NCI-H345 (cell line): ENCODE results near the gene PRKG1.
"Not testable (repeated sequence)": the region's sequence is repeated elsewhere in the genome, so short reads cannot be mapped to it uniquely, and the experiment has no call there.

Experiments used
- DNase-seq: peaks from one replicate; lab custom pipeline; 2025; lab: John Stamatoyannopoulos, UW

PRKG1 gene

GRCh38 chr10:52007091-52007490 is 932.8 kb downstream of the PRKG1 start:
- DNase-seq = no peak

DNA sequence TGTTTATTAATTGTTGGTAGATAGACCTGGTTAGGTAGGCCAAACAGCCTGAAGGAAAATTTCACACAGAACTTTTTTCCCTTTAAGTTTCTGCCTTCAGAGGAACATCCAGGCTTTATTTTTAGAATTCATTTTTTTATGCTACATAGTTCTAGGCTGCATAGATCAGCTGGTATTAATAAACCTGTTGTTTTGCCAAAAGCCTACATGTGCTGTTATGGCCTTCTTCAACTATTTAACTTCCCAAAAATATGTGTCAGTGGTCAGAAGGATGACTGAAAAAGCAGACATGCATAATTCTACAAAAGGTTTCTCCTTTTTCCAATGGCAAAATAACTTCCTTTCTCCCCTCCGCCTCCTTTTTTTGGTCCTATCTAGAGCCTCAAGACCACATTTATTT is 936.8 kb downstream of the PRKG1 start:
- no peak for DNase-seq

DNA sequence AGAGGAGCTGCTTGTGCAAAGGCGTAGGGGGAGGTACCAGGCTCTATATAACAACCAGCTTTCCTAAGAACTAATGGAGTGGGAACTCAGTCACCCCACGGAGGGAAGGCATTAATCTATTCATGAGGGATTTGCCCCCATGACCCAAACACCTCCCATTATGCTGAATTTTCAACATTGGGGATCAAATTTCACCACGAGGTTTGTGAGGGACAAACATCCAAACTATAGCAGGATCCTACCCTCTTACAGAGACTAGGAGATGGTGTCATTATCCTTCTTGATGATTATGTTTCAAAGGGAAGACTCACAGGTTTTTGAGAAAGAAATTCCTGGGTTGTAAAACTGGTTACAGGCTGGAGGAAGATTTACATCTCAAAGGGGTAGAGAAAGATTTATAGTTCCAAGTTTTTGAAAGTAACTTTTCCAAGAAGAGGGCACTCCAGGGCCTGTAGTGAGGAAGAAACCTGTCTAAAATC is 944.8 kb downstream of the PRKG1 start:
- no peak for DNase-seq

- no peak for DNase-seq
Measured at GRCh38 chr10:52019656-52020055, 945.4 kb downstream of the PRKG1 start.

DNA sequence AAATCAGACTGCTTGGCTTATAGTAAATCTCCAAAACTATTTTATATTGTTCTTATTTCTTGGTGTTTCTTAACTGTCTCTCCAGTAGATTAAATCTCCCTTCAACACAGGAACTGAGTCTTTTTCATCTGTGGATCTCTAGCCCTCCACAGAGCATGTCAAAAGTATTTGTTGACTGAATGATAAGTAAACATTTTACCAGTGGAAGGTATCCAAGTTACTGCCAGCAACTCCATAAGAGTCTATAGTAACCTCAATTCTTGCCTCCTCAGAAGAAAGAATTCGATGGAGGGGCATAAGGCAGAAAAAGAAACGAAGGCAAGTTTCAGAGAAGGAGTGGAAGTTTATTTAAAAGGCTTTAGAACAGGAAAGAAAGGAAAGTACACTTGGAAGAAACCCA is 945.9 kb downstream of the PRKG1 start:
- no peak for DNase-seq

GRCh38 chr10:52020702-52021101 is 946.4 kb downstream of the PRKG1 start:
- DNase-seq = no peak

DNA sequence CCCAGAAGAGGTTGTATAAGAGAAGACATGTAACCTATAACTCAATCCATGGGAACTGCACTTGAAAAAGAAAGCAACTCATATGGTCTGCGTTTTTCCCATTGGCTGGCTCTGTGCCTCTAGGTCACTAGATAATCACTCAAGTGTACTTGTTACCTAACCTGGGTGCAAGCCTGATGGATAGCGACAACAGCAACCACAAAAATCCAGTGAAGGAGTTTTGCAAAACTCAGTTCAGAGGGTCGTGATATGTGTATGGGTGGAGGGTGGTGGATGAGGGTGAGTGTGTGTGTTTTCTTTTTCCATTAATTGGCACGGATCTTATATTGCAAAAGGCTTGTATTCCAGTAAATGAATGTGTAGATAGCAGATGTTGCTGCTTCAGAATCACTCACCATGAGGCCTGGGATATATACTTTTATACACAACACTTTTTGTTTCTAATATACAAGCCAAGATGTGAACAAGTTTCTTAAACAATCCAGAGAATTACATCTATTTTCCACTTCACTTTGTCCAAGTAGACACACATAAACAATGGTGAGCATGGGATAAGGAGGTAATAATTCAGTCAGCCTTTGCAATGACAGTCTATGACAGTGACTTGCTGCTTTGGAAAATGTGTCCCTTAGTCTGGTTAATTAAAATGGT is 952.9 kb downstream of the PRKG1 start:
- DNase-seq = no peak

DNA sequence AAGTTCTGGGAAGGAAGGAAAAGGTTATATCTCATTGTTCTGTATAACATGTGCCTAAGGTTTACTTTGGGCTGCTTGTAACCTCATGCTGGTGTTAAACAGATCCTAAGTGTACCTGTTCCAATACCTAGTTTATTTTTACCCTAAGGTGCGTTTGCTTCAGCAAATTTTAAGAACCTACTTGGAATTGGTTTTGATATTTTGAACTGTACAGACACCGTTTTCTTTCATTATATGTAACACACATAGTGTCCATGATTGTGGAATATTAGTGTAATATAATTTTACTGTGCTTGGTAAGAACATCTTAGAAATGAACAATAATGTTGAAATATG is 954.2 kb downstream of the PRKG1 start:
- no peak for DNase-seq

DNA sequence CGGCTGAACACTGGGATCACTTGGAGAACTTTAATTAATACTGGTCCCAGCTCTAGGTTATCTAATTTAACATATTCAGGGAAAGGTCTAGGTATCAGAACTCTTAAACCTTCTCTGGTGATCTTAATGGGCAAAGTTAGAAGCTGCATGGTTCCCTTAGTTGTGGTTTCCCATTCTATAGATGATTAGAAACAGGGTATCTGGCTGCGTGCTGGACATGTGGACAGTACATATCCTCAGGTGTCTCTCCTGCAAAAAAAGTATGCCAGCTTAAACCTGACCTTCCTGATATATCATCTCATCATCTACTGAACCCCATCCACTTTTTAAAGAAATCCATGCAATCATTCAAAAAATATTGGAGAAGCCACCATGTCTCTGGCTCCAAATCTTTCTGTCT is 955.3 kb downstream of the PRKG1 start:
- no peak for DNase-seq

- DNase-seq = no peak
Measured at GRCh38 chr10:52030051-52030790, 955.9 kb downstream of the PRKG1 start.

DNA sequence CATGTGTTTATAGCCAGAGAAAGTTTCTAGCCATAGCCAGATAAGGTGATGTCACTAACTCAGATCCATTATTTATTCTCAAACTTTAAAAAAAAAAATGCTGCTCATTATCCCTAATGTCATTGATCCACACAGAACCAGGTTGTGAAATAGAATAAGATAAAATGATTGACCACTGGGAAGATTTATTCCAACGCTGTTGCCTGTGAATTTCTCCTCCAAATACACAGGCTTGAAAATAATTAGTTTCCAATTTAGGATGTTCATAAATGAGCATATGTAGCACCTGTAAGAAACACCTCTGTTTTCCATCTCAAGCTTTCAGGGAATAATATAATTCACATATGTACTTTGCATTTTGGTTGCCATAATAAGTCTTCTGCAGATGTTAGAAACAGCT is 956.7 kb downstream of the PRKG1 start:
- no peak for DNase-seq

DNA sequence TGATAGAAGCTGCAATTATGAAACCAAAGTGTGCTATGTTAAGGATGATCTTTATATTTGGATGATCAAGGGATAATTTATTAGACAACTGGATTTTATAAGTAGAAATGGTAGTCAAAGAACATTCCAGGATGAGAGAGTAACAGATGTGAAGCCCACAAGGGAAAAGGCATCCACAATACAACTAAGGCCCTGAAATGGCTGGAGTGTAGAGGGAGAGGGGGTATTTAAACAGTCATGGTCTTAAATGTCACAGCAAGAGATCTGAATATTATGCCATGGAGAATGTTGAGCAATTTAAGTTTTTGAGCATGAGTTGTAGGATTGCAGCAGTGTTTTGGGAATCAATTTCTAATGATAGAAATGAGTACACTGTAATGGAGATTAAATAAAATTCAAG is 957.5 kb downstream of the PRKG1 start:
- DNase-seq = no peak

DNA sequence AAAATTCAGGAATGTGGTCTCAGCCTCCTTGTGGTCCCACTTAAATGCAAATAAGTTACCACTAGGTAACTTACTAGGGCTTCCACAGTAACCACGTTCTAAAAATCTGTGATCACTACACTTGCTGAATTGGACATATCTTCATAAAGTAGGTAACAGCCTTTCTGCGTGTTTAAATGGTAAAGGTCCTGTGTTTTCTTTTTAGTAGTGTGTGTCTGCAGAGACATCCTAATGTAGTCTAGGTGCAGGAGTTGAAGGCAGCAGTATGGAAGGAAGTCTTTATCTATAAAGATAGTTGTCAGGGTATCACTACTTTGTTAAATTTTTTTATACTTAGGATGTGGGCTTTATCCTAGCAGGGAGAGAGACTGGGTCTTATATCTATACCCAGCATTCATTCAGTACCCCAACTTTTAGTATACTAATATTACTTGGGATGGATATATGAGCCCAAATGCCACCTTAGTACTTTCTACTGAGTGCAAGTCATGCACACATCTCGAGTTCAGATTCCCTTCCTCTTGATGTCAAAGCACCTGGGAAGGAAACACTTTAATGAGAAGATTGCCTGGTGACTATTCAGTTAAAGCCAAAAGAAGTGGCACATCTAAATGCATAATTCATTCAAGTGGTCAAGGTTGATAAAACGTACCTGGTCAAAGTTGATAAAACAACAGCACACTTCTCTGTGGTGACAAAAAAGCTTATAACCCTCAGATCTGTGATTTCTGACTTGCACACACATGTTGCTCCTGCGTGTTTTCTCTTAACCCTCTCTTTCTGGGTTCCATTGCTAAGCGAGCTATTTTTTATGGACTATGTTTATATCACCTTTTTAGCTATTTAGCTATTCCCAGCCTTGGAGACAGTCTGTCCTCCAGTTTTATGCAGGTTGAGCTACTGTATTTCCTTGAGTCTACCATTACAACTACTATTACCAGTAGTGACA is 958.7 kb downstream of the PRKG1 start:
- DNase-seq = no peak

GRCh38 chr10:52039002-52039793 is 964.9 kb downstream of the PRKG1 start:
- not testable (repeated sequence) for DNase-seq

GRCh38 chr10:52040486-52040885 is 966.2 kb downstream of the PRKG1 start:
- no peak for DNase-seq

DNA sequence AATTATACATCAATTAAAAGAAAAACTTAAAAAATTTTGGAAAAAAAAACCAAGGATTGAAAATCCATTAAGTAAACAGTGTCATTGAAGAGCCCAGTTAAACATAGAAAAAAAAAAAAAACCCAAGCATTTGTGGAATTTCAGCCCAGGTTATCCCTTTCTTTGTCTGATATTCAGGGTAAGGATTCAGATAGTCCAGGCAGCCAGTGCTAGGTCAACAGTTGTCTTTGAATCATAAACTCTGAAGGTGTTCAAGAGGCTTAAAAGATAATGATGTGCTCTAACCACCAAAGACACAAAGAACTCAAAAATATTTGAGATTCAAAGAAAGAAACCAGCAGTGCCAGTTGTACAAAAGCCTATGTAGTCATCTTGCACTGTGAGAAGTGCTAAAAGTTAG is 969.5 kb downstream of the PRKG1 start:
- DNase-seq = no peak

- DNase-seq = no peak
Measured at GRCh38 chr10:52048051-52048450, 973.8 kb downstream of the PRKG1 start.

DNA sequence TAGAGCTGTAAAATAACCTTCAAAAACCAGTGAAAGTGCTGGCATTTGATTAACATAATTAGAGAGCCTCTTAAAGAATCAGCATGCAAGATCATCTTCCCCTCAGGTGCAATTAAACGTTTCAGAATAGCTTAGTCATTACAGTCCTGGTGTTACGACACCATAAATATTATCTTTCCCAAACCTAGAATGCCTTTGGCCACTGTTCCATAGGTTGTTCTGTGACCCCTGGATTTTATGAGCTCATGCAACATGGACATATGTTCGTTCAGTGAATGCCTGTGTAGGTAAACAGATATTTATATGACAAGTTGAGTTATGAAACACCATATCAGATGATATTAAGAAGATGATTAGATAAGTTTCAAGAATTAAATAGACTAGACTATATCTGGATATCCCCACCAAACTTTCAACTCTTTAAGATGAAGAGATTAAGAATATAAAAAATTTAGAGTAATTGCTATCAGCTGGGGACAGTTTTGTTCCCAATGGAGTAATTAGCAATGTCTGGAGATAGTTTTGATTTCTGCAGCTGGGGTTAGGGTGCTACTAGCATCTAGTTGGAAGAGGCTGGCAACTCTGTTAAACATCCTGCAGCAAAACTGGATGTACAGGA is 976.3 kb downstream of the PRKG1 start:
- DNase-seq = no peak

DNA sequence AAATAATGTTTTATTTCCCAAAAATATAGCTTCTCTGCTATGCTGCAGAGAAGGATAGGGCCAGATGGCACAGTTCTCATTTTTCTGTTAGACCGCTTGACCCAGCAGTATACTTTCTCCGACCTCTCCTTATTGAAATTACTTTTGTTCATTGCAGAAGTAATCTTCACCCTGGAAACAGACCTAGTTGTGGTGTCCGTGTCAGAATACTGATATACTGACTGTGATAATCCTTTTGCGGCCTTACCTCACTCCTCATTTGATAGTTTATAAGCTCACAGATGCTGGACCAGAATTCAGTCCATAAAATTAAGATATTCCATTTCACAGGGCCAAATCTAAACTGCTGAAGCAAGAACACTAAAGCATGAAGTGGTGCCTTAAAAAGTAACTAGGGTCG is 979.2 kb downstream of the PRKG1 start:
- no peak for DNase-seq

DNA sequence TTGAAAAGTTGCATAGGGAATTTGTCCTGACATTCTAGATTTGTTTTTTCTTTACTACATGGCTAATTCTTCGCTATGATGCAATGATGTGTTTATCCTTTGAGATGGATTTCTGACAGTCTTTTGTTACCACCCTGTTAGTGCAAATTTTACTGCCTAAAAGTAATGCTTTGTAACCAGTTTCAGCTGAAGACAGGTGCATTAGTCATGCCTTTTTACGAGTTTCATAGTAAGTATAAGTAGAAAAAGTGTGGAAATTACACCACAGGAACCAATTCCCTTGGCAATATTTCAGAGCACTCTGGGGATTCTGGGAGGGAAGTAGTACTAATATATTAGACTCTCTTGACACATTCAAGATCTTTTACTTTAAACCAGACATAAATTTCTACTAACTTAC is 982.0 kb downstream of the PRKG1 start:
- DNase-seq = no peak

- DNase-seq = no peak
Measured at GRCh38 chr10:52059089-52059488, 984.8 kb downstream of the PRKG1 start.
